Body of pancreas (tissue), 4 donors: Measurements from ENCODE around the gene FRMPD4. TPM values are rescaled to one million over a fixed set of nuclear protein-coding genes. Genes with fewer than 3 reads are reported as not detected.
A peak's percentile ranks its signal among the peaks of the same experiment; 100 is the strongest.

ENCODE experiments used
- ATAC-seq: fragments of 150-250 bp; one replicate; pipeline ENCODE4 v1.9.1; 2016
- DNase-seq, 4 donors: peaks; one replicate each; pipeline ENCODE4 v3.0.0-alpha.2; 2019
- H3K27ac ChIP-seq, 4 donors: fragments of 200-600 bp; sonication (generic); 1 replicate in 3 of 4; 2 replicates in 1 of 4; pipeline versions ENCODE4 v1.5.1 to v1.6.1; 2016 to 2019; ENCODE audit warnings: mild to moderate bottlenecking in 1 of 4, mixed read lengths in 1 of 4, moderate library complexity in 1 of 4
- H3K27me3 ChIP-seq, 2 donors: fragments of 200-600 bp; sonication (generic); one replicate each; pipeline ENCODE4 v1.6.0; 2016; ENCODE audit warnings: mild to moderate bottlenecking in 1 of 2
- H3K36me3 ChIP-seq, 2 donors: fragments of 200-600 bp; sonication (generic); replicated peaks in 1 of 2; 2 replicates each; pipeline ENCODE4 v1.5.1; 2016; ENCODE audit warnings: low read depth in 2 of 2; ENCODE audit not compliant: insufficient read depth in 1 of 2
- H3K4me1 ChIP-seq: fragments of 200-600 bp; sonication (generic); one replicate; pipeline ENCODE4 v1.6.0; 2016
- H3K4me3 ChIP-seq, 2 donors: fragments of 200-600 bp; sonication (generic); 1 replicate in 1 of 2; 2 replicates in 1 of 2; pipeline ENCODE4 v1.5.1; 2016 to 2019
- H3K9me3 ChIP-seq, 3 donors: fragments of 200-600 bp; sonication (generic); 1 replicate in 2 of 3; 2 replicates in 1 of 3; pipeline ENCODE4 v1.5.1; 2016
- POLR2A ChIP-seq, 3 donors: fragments of 450-650 bp; IDR thresholded peaks; one replicate each; pipeline ENCODE4 v1.6.1; 2016; ENCODE audit warnings: antibody characterized with exemption in 3 of 3, mild to moderate bottlenecking in 2 of 3
- WGBS, 2 donors: methylation state at CpG; one replicate each; pipeline ENCODE4 v1.1.5; 2017; 5-methylcytosine and 5-hydroxymethylcytosine counted together
- intact Hi-C: fragments of 100-400 bp; cut with DNase I; formaldehyde crosslinking; loops from one replicate; pipeline ENCODE4 v1.15.1; 2023
- total RNA-seq, 2 donors: library from RNA; depleted of rRNA; stranded (reverse); fragments of >200 nt; gene quantifications; one replicate each; pipeline ENCODE4 v1.1.0, GENCODE V29; 2016
- TF ChIP-seq, protein P1 (sequence below), 7 experiments: fragments of 450-650 bp in 4 of 7; fragments of 200-600 bp in 3 of 7; sonication (generic) in 3 of 7; IDR thresholded peaks; one replicate each; pipeline ENCODE4 v1.5.1; 2016 to 2019; ENCODE audit warnings: antibody characterized with exemption in 7 of 7

The FRMPD4 gene
- total RNA-seq, 2 donors from 2014 or later, result 0.26 TPM; not detected in 1

DNA sequence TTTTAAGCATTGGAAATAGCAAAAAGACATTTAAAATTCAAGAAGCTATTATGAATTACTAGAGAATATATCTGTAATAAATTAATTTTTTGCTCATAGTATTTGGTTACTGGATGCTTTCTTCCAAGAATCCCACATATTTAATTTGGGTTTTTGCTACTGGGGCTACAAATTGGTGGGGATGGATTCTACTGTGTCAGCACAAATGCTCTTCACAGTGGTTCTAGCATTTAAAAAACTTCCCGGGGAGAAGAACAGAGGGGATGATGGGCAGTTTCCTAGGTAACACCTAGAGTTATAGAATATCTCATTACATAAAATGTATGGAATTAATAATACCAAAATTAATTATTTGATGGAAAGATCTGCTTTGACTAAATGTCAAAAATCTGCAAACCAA, 584.0 kb downstream of the FRMPD4 start:
- no peaks in the 10 kb centered on the region for H3K36me3 ChIP-seq
- H3K9me3 ChIP-seq, result no peaks in the 10 kb centered on the region
- no peaks in the 10 kb centered on the region for H3K4me1 ChIP-seq
- no peak for TF ChIP-seq POLR2A (IDR thresholded peaks at IDR 0.05)
- TF ChIP-seq, protein P1, sequence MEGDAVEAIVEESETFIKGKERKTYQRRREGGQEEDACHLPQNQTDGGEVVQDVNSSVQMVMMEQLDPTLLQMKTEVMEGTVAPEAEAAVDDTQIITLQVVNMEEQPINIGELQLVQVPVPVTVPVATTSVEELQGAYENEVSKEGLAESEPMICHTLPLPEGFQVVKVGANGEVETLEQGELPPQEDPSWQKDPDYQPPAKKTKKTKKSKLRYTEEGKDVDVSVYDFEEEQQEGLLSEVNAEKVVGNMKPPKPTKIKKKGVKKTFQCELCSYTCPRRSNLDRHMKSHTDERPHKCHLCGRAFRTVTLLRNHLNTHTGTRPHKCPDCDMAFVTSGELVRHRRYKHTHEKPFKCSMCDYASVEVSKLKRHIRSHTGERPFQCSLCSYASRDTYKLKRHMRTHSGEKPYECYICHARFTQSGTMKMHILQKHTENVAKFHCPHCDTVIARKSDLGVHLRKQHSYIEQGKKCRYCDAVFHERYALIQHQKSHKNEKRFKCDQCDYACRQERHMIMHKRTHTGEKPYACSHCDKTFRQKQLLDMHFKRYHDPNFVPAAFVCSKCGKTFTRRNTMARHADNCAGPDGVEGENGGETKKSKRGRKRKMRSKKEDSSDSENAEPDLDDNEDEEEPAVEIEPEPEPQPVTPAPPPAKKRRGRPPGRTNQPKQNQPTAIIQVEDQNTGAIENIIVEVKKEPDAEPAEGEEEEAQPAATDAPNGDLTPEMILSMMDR (IDR thresholded peaks at IDR 0.05), result no peak
- no peaks in the 10 kb centered on the region for H3K27me3 ChIP-seq
- H3K27ac ChIP-seq, result no peak overlapping the region
- 80 to 92% methylated on average over 1 of the region's 1 CpG for WGBS, 2 donors
- intact Hi-C loops, result no loop called here
- DNase-seq (no peak), ATAC-seq (no peak)
- no peak overlapping the region for H3K4me3 ChIP-seq

DNA sequence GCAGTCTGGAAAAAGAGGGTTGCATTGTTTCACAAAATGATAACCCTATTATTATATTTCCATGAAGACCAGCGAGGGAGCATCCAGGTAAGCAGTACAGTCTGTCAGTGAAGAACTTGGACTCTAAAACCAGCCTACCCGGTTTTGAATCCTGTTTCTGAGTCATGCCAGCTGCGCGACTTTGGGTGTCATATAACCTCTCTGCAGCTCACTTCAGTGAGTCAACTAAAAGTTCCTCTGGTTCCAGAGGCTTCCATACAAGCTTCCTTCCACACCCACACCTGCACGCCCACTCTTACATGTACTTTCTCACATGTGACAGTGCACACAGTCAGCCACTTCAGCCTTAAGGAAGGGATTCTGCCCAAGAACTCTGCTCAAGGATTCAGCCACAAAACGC, 603.1 kb downstream of the FRMPD4 start:
- no peaks in the 10 kb centered on the region for H3K27me3 ChIP-seq
- TF ChIP-seq, protein P1 (IDR thresholded peaks at IDR 0.05), result no peak
- no peak for TF ChIP-seq POLR2A (IDR thresholded peaks at IDR 0.05)
- 66 to 78% methylated on average over 3 to 5 of the region's 6 CpGs for WGBS, 2 donors
- no peak for ATAC-seq
- no peaks in the 10 kb centered on the region for H3K9me3 ChIP-seq
- intact Hi-C loops, result no loop called here
- H3K4me1 ChIP-seq, result no peaks in the 10 kb centered on the region
- H3K27ac ChIP-seq, result no peak overlapping the region
- H3K4me3 ChIP-seq, result no peak overlapping the region
- no peaks in the 10 kb centered on the region for H3K36me3 ChIP-seq
- DNase-seq, result no peak

DNA sequence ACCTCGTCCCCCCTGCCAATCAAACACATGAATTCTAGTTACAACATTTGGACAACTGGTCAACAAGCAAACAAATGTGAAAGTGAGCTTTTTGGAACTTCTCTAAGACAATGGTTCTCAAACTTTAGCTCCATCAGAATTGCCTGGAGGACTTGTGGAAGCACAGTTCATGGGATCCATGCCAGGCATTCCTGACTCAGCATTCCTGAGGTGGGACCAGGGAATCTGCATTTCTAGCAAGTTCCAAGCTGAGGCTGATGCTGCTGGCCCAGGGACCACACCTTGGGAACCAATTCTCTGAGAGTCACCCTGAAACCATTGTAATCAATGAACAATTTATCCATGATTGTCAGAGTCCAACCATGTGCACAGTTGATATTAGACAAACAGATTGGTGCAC, 609.2 kb downstream of the FRMPD4 start:
- Histone ChIP-seq H3K9me3 (no peaks in the 10 kb centered on the region), H3K36me3 (no peaks in the 10 kb centered on the region), H3K27ac (no peak overlapping the region), H3K27me3 (no peaks in the 10 kb centered on the region), H3K4me1 (peaks cover 8% of the 10 kb centered on the region), H3K4me3 (no peak overlapping the region)
- intact Hi-C loops, result no loop called here
- TF ChIP-seq, protein P1 (IDR thresholded peaks at IDR 0.05), result no peak
- TF ChIP-seq POLR2A (IDR thresholded peaks at IDR 0.05), result no peak
- DNase-seq, result no peak
- ATAC-seq, result no peak
- WGBS, 2 donors, result 83 to 100% methylated on average over 1 of the region's 1 CpG

DNA sequence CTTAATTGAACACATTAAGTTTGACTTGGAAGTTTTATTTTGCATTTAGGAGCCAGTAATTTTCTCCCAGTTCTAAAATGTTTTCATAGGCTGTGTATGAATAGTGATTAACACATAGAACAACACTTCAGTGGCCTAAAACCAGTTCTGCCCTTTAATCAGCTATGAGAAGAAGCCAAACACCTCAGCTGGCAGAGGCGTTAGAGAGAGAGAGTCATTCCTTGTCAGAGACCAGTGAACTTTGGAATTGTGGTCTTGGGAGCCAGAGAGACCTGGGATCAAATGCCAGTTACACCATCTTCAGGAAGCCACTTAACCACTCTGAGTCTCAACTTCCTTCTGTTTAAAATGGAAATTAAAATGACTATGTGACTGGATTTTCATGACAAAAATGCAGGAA, 613.6 kb downstream of the FRMPD4 start:
- H3K4me1 ChIP-seq, result peaks cover 8% of the 10 kb centered on the region
- H3K36me3 ChIP-seq, result no peaks in the 10 kb centered on the region
- DNase-seq, result peak; percentile 32 to 70 (median 54)
- H3K4me3 ChIP-seq, result no peak overlapping the region
- no peaks in the 10 kb centered on the region for H3K27me3 ChIP-seq
- TF ChIP-seq, protein P1 (IDR thresholded peaks at IDR 0.05), result no peak
- TF ChIP-seq POLR2A (IDR thresholded peaks at IDR 0.05), result no peak
- ATAC-seq, result peak; percentile 74
- no peaks in the 10 kb centered on the region for H3K9me3 ChIP-seq
- WGBS, 2 donors, result 0 to 10% methylated on average over 1 of the region's 1 CpG
- intact Hi-C loops, result no loop called here
- peak overlapping the region in 1 of 4 donors; percentile 32 for H3K27ac ChIP-seq

DNA sequence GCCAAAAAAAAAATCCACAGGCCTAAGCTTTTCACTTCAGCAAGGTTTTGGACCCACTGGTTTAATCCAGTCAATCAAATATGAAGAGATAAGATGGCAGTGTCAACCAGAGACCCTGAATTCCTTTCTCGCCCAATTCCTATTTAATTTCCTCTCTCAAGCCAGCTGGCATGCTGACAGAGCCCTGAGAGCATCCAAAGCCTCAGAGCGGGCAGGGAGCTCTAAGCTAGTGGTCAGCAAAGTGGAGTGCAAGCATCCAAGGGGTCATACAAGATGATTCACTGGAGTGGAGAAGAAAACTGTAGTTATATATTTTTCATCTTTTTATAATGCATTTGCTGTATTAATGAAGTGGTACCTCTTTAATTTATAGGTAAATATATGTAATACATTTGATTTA, 615.1 kb downstream of the FRMPD4 start:
- H3K27me3 ChIP-seq, result no peaks in the 10 kb centered on the region
- TF ChIP-seq POLR2A (IDR thresholded peaks at IDR 0.05), result no peak
- TF ChIP-seq, protein P1 (IDR thresholded peaks at IDR 0.05), result no peak
- no peaks in the 10 kb centered on the region for H3K9me3 ChIP-seq
- no peak for DNase-seq
- peaks cover 8% of the 10 kb centered on the region for H3K4me1 ChIP-seq
- 71 to 86% methylated on average over 2 of the region's 2 CpGs for WGBS, 2 donors
- H3K4me3 ChIP-seq, result no peak overlapping the region
- no peak overlapping the region for H3K27ac ChIP-seq
- no peak for ATAC-seq
- intact Hi-C loops, result no loop called here
- H3K36me3 ChIP-seq, result no peaks in the 10 kb centered on the region
